AG04449 (cell line): ENCODE measurements around the gene GPI.

ENCODE experiments used
- CTCF ChIA-PET: fragments of 350-600 bp; formaldehyde crosslinking; extraction: SDS; loops from one replicate; lab custom pipeline; 2021; ENCODE audit warnings: antibody characterized with exemption; lab: Yijun Ruan, JAX
- POLR2A ChIA-PET: fragments of 400-600, 350-600 bp; formaldehyde crosslinking; extraction: SDS; loops from one replicate; lab custom pipeline; 2020; ENCODE audit warnings: antibody characterized with exemption, inconsistent platforms; lab: Yijun Ruan, JAX
- DNase-seq: peaks from one replicate; pipeline ENCODE4 v3.0.0-alpha.2; 2010; ENCODE audit warnings: low read depth, low spot score
- H3K4me3 ChIP-seq: 2 replicates; pipeline ENCODE4 v1.5.1; 2011; ENCODE audit warnings: low read depth, mild to moderate bottlenecking, control low read depth, low read length
- CTCF ChIP-seq: IDR thresholded peaks from one replicate; pipeline ENCODE4 v1.5.1; 2011; ENCODE audit warnings: mild to moderate bottlenecking, moderate library complexity, low read length, control low read depth, inconsistent platforms; ENCODE audit not compliant: insufficient read depth; ENCODE audit errors: missing control alignments

Gene GPI

GRCh38 chr19:34356875-34357274 is 8.1 kb upstream of the GPI start:
- POLR2A ChIA-PET = no interaction called here
- H3K4me3 ChIP-seq = no peak overlapping the region
- CTCF ChIA-PET = interaction anchor here (1.2 to 6.0 kb wide), 3 partner anchors 8 to 19 kb away, joined by 5 to 46 read pairs (median 6); no protein-coding TSS in a partner anchor
- no peak for DNase-seq
- TF ChIP-seq CTCF = no peak

GRCh38 chr19:34357431-34357830 is 7.6 kb upstream of the GPI start:
- TF ChIP-seq CTCF = no peak
- ChIA-PET CTCF (interaction anchor here (1.2 to 6.0 kb wide), 3 partner anchors 9 to 19 kb away, joined by 5 to 46 read pairs (median 6); no protein-coding TSS in a partner anchor), POLR2A (no interaction called here)

GRCh38 chr19:34359140-34359953 is 5.6 kb upstream of the GPI start:
- DNase-seq = peak; percentile 83
- TF ChIP-seq CTCF = peak; percentile 73
- ChIA-PET CTCF (interaction anchor here (0.7 to 6.0 kb wide), 9 partner anchors 9 to 137 kb away, joined by 3 to 46 read pairs (median 4); no protein-coding TSS in a partner anchor), POLR2A (interaction anchor here (1.0 to 1.1 kb wide), 3 partner anchors 9 to 99 kb away, joined by 3 read pairs; no protein-coding TSS in a partner anchor)
- peak overlapping the region; percentile 45 for H3K4me3 ChIP-seq

More at GRCh38 chr19:34357431-34357830, 7.6 kb upstream of the GPI start:
- no peak overlapping the region for H3K4me3 ChIP-seq
- DNase-seq = no peak

GRCh38 chr19:34359954-34360315 is 5.1 kb upstream of the GPI start:
- DNase-seq = no peak
- no peak for TF ChIP-seq CTCF
- peak overlapping the region; percentile 45 for H3K4me3 ChIP-seq
- ChIA-PET CTCF (interaction anchor here (1.1 to 6.0 kb wide), 4 partner anchors 8 to 137 kb away, joined by 3 to 46 read pairs (median 4); no protein-coding TSS in a partner anchor), POLR2A (interaction anchor here (1.0 kb wide), 1 partner anchor 14 kb away, joined by 3 read pairs; no protein-coding TSS in a partner anchor)

GRCh38 chr19:34360354-34360909 is 4.6 kb upstream of the GPI start:
- POLR2A ChIA-PET = no interaction called here
- no peak for TF ChIP-seq CTCF
- DNase-seq = no peak
- CTCF ChIA-PET = interaction anchor here (1.2 to 6.0 kb wide), 3 partner anchors 8 to 14 kb away, joined by 3 to 46 read pairs (median 4); no protein-coding TSS in a partner anchor
- no peak overlapping the region for H3K4me3 ChIP-seq
